Measurements from ENCODE around the gene PHLDB3.

Gene PHLDB3

DNA sequence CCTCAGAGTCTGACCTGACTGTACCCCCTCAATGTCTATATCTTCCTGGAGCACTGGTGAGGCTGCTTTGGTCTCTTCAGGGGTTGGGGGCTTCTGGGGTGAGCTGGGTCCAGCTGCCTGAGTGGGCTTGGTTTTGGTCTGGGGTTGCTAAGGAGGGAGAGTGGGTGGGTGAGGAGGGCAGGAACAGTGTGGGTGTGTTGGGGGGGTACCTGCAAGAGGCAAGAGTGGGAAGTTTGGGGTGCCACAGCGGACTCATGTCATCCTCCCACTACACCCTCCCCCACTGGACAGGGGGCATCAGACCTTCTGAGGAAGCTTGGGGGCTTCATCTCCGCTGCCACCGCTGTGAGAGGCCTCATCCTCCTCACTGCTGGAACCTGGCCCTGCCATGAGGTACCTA lies 42.0 kb upstream of the PHLDB3 start:
- H2AFZ ChIP-seq (ENCODE audit: low read depth, low read length, severe bottlenecking), result no peak overlapping the region
- H3K27ac ChIP-seq (ENCODE audit: low read depth, low read length), result no peak overlapping the region
- H3K9me3 ChIP-seq (ENCODE audit: insufficient read depth, low read length), result no peaks in the 10 kb centered on the region
- H3K4me3 ChIP-seq (ENCODE audit: insufficient read depth, low read length, poor library complexity, severe bottlenecking), result no peak overlapping the region
- H3F3A ChIP-seq (ENCODE audit: insufficient read depth), result no peaks in the 10 kb centered on the region
- no peaks in the 10 kb centered on the region for H4K20me1 ChIP-seq (ENCODE audit: low read depth, low read length)
- H3K4me2 ChIP-seq (ENCODE audit: low read depth, low read length, poor library complexity, severe bottlenecking), result no peak overlapping the region
- H3K36me3 ChIP-seq (ENCODE audit: low read length), result no peaks in the 10 kb centered on the region
- no peaks in the 10 kb centered on the region for H3K9me2 ChIP-seq (replicated peaks; ENCODE audit: insufficient read depth, low read length)
- no peaks in the 10 kb centered on the region for H3K27me3 ChIP-seq (ENCODE audit: low read length)
- no peak overlapping the region for H3K9ac ChIP-seq (ENCODE audit: low read length)
- no peak for TF ChIP-seq EZH2phosphoT487 (conservative IDR thresholded peaks at IDR 0.05; ENCODE audit: low read length)
- TF ChIP-seq, protein P1, sequence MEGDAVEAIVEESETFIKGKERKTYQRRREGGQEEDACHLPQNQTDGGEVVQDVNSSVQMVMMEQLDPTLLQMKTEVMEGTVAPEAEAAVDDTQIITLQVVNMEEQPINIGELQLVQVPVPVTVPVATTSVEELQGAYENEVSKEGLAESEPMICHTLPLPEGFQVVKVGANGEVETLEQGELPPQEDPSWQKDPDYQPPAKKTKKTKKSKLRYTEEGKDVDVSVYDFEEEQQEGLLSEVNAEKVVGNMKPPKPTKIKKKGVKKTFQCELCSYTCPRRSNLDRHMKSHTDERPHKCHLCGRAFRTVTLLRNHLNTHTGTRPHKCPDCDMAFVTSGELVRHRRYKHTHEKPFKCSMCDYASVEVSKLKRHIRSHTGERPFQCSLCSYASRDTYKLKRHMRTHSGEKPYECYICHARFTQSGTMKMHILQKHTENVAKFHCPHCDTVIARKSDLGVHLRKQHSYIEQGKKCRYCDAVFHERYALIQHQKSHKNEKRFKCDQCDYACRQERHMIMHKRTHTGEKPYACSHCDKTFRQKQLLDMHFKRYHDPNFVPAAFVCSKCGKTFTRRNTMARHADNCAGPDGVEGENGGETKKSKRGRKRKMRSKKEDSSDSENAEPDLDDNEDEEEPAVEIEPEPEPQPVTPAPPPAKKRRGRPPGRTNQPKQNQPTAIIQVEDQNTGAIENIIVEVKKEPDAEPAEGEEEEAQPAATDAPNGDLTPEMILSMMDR (IDR thresholded peaks at IDR 0.05; ENCODE audit: insufficient read depth, low read length, poor library complexity, severe bottlenecking), result no peak
- H3K79me2 ChIP-seq (ENCODE audit: insufficient read depth, low read length), result no peaks in the 10 kb centered on the region

DNA sequence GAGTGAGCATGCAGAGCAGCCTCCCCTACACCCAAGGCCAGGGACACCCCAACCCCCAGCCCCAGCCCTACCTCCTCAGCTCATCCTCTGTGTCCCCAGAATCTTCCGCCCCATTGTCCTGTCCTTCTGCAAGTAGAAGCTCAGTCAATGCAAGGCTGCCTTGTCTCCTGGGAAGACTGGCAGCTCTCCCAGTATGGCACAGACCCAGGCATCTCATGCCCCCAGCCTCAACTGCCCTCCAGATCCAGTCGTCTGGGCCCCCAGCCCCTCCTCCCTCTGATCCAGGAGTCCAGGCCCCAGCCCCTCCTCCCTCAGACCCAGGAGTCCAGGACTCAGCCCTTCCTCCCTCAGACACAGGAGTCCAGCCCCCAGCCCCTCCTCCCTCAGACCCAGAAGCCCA lies 41.4 kb upstream of the PHLDB3 start:
- no peaks in the 10 kb centered on the region for H3K79me2 ChIP-seq (ENCODE audit: insufficient read depth, low read length)
- no peaks in the 10 kb centered on the region for H3K9me2 ChIP-seq (replicated peaks; ENCODE audit: insufficient read depth, low read length)
- H3K36me3 ChIP-seq (ENCODE audit: low read length), result no peaks in the 10 kb centered on the region
- H3K4me2 ChIP-seq (ENCODE audit: low read depth, low read length, poor library complexity, severe bottlenecking), result no peak overlapping the region
- H3K27me3 ChIP-seq (ENCODE audit: low read length), result no peaks in the 10 kb centered on the region
- H3K9ac ChIP-seq (ENCODE audit: low read length), result no peak overlapping the region
- TF ChIP-seq EZH2phosphoT487 (conservative IDR thresholded peaks at IDR 0.05; ENCODE audit: low read length), result no peak
- TF ChIP-seq, protein P1 (IDR thresholded peaks at IDR 0.05; ENCODE audit: insufficient read depth, low read length, poor library complexity, severe bottlenecking), result no peak
- no peak overlapping the region for H3K4me3 ChIP-seq (ENCODE audit: insufficient read depth, low read length, poor library complexity, severe bottlenecking)
- H2AFZ ChIP-seq (ENCODE audit: low read depth, low read length, severe bottlenecking), result no peak overlapping the region
- no peaks in the 10 kb centered on the region for H3F3A ChIP-seq (ENCODE audit: insufficient read depth)
- no peak overlapping the region for H3K27ac ChIP-seq (ENCODE audit: low read depth, low read length)
- H4K20me1 ChIP-seq (ENCODE audit: low read depth, low read length), result no peaks in the 10 kb centered on the region
- H3K9me3 ChIP-seq (ENCODE audit: insufficient read depth, low read length), result no peaks in the 10 kb centered on the region

DNA sequence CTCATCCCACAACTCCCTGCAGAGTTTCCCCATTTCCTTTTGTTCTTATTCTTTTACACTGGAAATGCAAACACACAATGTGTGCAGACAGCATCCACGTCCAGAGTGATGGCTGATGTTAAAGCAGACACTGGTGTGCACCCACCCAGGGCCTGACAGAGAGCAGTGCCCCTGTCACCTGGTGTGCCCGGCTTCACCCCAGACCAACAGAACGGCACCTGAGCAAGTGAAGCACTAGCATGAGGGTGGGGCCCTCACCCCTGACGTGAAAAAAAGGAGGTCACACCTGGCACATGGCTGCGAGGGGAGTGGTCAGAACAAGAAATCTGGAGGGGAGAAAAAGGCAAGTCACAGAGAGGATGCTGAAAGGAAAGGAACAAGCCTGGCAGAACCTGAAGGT lies 40.7 kb upstream of the PHLDB3 start:
- Histone ChIP-seq H3K4me3 (ENCODE audit: insufficient read depth, low read length, poor library complexity, severe bottlenecking) (no peak overlapping the region), H2AFZ (ENCODE audit: low read depth, low read length, severe bottlenecking) (no peak overlapping the region), H3K4me2 (ENCODE audit: low read depth, low read length, poor library complexity, severe bottlenecking) (no peak overlapping the region), H3K9ac (ENCODE audit: low read length) (no peak overlapping the region), H3K9me2 (replicated peaks; ENCODE audit: insufficient read depth, low read length) (no peaks in the 10 kb centered on the region), H3K79me2 (ENCODE audit: insufficient read depth, low read length) (no peaks in the 10 kb centered on the region), H4K20me1 (ENCODE audit: low read depth, low read length) (no peaks in the 10 kb centered on the region), H3K36me3 (ENCODE audit: low read length) (no peaks in the 10 kb centered on the region), H3K27me3 (ENCODE audit: low read length) (no peaks in the 10 kb centered on the region), H3K27ac (ENCODE audit: low read depth, low read length) (no peak overlapping the region), H3F3A (ENCODE audit: insufficient read depth) (no peaks in the 10 kb centered on the region), H3K9me3 (ENCODE audit: insufficient read depth, low read length) (no peaks in the 10 kb centered on the region)
- TF ChIP-seq, protein P1 (IDR thresholded peaks at IDR 0.05; ENCODE audit: insufficient read depth, low read length, poor library complexity, severe bottlenecking), result no peak
- no peak for TF ChIP-seq EZH2phosphoT487 (conservative IDR thresholded peaks at IDR 0.05; ENCODE audit: low read length)
